Spinal cord (tissue), 10 donors: ENCODE results near the gene CALR. TPM values are rescaled to one million over a fixed set of nuclear protein-coding genes. Genes with fewer than 3 reads are reported as not detected.
"Not testable (repeated sequence)": the region's sequence is repeated elsewhere in the genome, so short reads cannot be mapped to it uniquely, and the experiment has no call there.

Source experiments
- DNase-seq, 6 donors: peaks; one replicate each; pipeline versions ENCODE4 v3.0.0 to v3.0.0-alpha.2; 2013 to 2015; ENCODE audit warnings: low spot score in 6 of 6, low read depth in 4 of 6
- H3K27ac ChIP-seq: one replicate; pipeline ENCODE4 v1.5.1; 2013; ENCODE audit warnings: low read depth, low read length, control low read depth
- H3K27me3 ChIP-seq: one replicate; pipeline ENCODE4 v1.6.1; 2013; ENCODE audit warnings: low read length; ENCODE audit not compliant: control insufficient read depth, insufficient read depth
- H3K36me3 ChIP-seq: one replicate; pipeline ENCODE4 v1.6.1; 2013; ENCODE audit warnings: low read length; ENCODE audit not compliant: control insufficient read depth, insufficient read depth
- H3K4me1 ChIP-seq: one replicate; pipeline ENCODE4 v1.6.1; 2013; ENCODE audit warnings: low read length; ENCODE audit not compliant: control insufficient read depth, insufficient read depth
- H3K4me3 ChIP-seq: one replicate; pipeline ENCODE4 v1.5.1; 2013; ENCODE audit warnings: low read depth, low read length, control low read depth
- H3K9me3 ChIP-seq: one replicate; pipeline ENCODE4 v1.6.1; 2013; ENCODE audit warnings: low read length; ENCODE audit not compliant: control insufficient read depth, insufficient read depth
- WGBS: methylation state at CpG from one replicate; pipeline ENCODE4 v1.1.5; 2013; ENCODE audit warnings: missing lambda C conversion rate; ENCODE audit not compliant: insufficient coverage; 5-methylcytosine and 5-hydroxymethylcytosine counted together
- polyA plus RNA-seq, 2 donors: library from polyadenylated mRNA; unstranded; fragments of 120-200 nt; gene quantifications; one replicate each; pipeline ENCODE4 v1.2.1, GENCODE V29; 2013; ENCODE audit not compliant: insufficient read length in 2 of 2
- total RNA-seq, 2 donors: library from RNA; depleted of rRNA in 1 of 2; stranded (reverse); fragments of 120-200 nt in 1 of 2; fragments of >200 nt in 1 of 2; gene quantifications; one replicate each; pipeline versions ENCODE4 v1.2.3 to v1.2.4, GENCODE V29; 2013 to 2014
- donor health status: healthy.

CALR gene
- total and polyA plus RNA-seq, 4 donors, result 452 to 872 (median 556) TPM

- Histone ChIP-seq H3K9me3 (no peaks in the 10 kb centered on the region), H3K27ac (no peak overlapping the region), H3K27me3 (no peaks in the 10 kb centered on the region), H3K4me1 (peaks cover 42% of the 10 kb centered on the region), H3K36me3 (peaks cover 77% of the 10 kb centered on the region), H3K4me3 (no peak overlapping the region)
- DNase-seq, result no peak
- WGBS, result 94% methylated on average over 14 of the region's 16 CpGs
These were observed 11.2 kb downstream of the CALR start for GRCh38 chr19:12949363-12950283.

GRCh38 chr19:12952050-12952449, 13.6 kb downstream of the CALR start:
- not testable (repeated sequence) for DNase-seq, H3K27me3 ChIP-seq, H3K4me3 ChIP-seq, H3K9me3 ChIP-seq
- Histone ChIP-seq H3K27ac (peak overlapping the region; percentile 40), H3K4me1 (peaks cover 46% of the 10 kb centered on the region), H3K36me3 (peaks cover 76% of the 10 kb centered on the region)
- WGBS, result 82% methylated on average over 3 of the region's 6 CpGs

DNA sequence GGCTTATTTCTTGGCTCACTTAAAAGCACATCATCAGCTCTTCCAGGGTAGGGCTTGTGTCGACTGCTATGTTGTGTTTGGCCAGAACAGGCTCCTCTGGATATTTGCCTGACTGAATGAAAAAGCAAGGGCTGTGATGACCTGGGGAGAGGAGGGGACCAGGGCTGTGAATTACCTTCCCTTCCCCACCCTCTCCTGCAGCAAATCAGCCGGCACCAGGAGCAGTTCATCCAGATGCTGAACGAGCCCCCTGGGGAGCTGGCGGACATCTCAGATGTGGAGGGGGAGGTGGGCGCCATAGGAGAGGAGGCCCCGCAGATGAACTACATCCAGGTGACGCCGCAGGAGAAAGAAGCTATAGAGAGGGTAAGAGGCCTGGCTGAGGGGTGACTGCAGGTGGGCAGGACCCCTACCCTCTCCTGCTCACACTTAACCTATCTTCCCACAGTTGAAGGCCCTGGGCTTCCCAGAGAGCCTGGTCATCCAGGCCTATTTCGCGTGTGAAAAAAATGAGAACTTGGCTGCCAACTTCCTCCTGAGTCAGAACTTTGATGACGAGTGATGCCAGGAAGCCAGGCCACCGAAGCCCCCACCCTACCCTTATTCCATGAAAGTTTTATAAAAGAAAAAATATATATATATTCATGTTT, 14.2 kb downstream of the CALR start:
- Histone ChIP-seq H3K27ac (peak overlapping the region; percentile 74), H3K4me3 (no peak overlapping the region), H3K27me3 (no peaks in the 10 kb centered on the region), H3K9me3 (no peaks in the 10 kb centered on the region), H3K4me1 (peaks cover 51% of the 10 kb centered on the region), H3K36me3 (peaks cover 75% of the 10 kb centered on the region)
- 40% methylated on average over 1 of the region's 12 CpGs for WGBS
- no peak for DNase-seq

- Histone ChIP-seq H3K4me1 (peaks cover 49% of the 10 kb centered on the region), H3K9me3 (no peaks in the 10 kb centered on the region), H3K36me3 (peaks cover 68% of the 10 kb centered on the region), H3K4me3 (no peak overlapping the region), H3K27ac (peak overlapping the region; percentile 74), H3K27me3 (no peaks in the 10 kb centered on the region)
- 30% methylated on average over 5 of the region's 11 CpGs for WGBS
- DNase-seq, result peak in 2 of 6 donors; percentile 79 to 96
These were observed 14.9 kb downstream of the CALR start for GRCh38 chr19:12953138-12953798.

- DNase-seq, result peak in 2 of 6 donors; percentile 63 to 89
- Histone ChIP-seq H3K36me3 (peaks cover 61% of the 10 kb centered on the region), H3K27me3 (no peaks in the 10 kb centered on the region), H3K9me3 (no peaks in the 10 kb centered on the region), H3K27ac (peak overlapping the region; percentile 74), H3K4me1 (peaks cover 49% of the 10 kb centered on the region), H3K4me3 (no peak overlapping the region)
- 82% methylated on average over 8 of the region's 12 CpGs for WGBS
These were observed 15.6 kb downstream of the CALR start for GRCh38 chr19:12953799-12954611.

GRCh38 chr19:12954612-12954962, 16.2 kb downstream of the CALR start:
- Histone ChIP-seq H3K4me3 (no peak overlapping the region), H3K4me1 (peaks cover 49% of the 10 kb centered on the region), H3K9me3 (no peaks in the 10 kb centered on the region), H3K27me3 (no peaks in the 10 kb centered on the region), H3K36me3 (peaks cover 55% of the 10 kb centered on the region), H3K27ac (no peak overlapping the region)
- DNase-seq, result no peak
- WGBS, result no CpG with 5 or more reads among the region's 1 CpG

GRCh38 chr19:12955575-12955974, 17.2 kb downstream of the CALR start:
- Histone ChIP-seq H3K4me1 (peaks cover 49% of the 10 kb centered on the region), H3K36me3 (peaks cover 45% of the 10 kb centered on the region)
- H3K4me3 ChIP-seq, H3K9me3 ChIP-seq, H3K27ac ChIP-seq, H3K27me3 ChIP-seq, DNase-seq: not testable (repeated sequence)
- 57% methylated on average over 1 of the region's 9 CpGs for WGBS

DNA sequence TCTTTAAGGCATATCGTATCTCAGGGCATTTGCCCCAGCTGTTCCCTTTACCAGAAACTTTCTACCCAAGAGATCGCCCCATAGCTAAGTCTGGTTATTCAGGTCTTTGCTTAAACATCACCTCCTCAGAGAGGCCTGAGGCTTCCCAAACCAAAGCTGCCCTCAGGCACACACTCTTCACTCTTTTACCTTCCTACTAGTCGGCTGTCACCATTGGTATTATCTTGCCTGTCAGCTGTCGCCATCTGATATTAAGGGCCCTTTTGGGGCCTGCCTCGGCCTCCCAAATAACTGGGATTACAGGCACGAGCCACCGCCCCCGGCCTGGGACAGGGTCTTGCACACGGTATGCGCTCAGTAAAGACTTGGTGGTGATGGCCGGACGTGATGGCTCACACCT, 17.6 kb downstream of the CALR start:
- peak overlapping the region; percentile 72 for H3K4me3 ChIP-seq
- DNase-seq, result no peak
- no peak overlapping the region for H3K27ac ChIP-seq
- peaks cover 41% of the 10 kb centered on the region for H3K36me3 ChIP-seq
- no peaks in the 10 kb centered on the region for H3K27me3 ChIP-seq
- peaks cover 49% of the 10 kb centered on the region for H3K4me1 ChIP-seq
- WGBS, result 66% methylated on average over 12 of the region's 12 CpGs
- H3K9me3 ChIP-seq, result no peaks in the 10 kb centered on the region
